ENCODE results near the gene TGFBI. TPM values are rescaled to one million over a fixed set of nuclear protein-coding genes. Genes with fewer than 3 reads are reported as not detected.

TGFBI gene
- total RNA-seq, 1 experiment from 2014 or later: 4.8 TPM

DNA sequence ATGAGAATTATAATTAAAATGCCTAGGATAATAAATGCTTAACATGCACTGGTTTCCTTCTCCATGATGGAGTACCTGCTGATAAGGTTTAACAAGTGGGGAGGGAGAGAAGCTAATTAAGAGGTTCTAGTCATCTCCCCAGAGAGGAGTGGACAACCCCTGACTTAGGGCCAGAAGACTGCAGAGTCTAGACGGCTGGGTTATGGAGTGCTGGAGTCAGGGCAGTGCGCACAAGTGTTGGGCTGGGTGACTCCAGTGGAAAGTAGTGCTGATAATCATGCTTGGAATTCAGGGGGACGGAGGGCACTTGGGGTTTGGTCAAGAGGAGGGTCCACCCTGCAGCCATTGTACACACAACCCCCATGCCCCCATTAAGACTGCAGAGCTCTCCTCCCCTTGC, 32.8 kb upstream of the TGFBI start:
- H3K27me3 ChIP-seq: no peaks in the 10 kb centered on the region
- no peak overlapping the region for H3K4me3 ChIP-seq
- DNase-seq: no peak
- H3K27ac ChIP-seq: no peak overlapping the region
- H3K36me3 ChIP-seq: no peaks in the 10 kb centered on the region
- 0 out of 2 replicates have a peak, but pooled peaks cover 3% of the 10 kb centered on the region for H3K9me3 ChIP-seq (replicated peaks)
- H3K4me1 ChIP-seq: peaks cover 16% of the 10 kb centered on the region; the same call in 1 of the 2 replicates

DNA sequence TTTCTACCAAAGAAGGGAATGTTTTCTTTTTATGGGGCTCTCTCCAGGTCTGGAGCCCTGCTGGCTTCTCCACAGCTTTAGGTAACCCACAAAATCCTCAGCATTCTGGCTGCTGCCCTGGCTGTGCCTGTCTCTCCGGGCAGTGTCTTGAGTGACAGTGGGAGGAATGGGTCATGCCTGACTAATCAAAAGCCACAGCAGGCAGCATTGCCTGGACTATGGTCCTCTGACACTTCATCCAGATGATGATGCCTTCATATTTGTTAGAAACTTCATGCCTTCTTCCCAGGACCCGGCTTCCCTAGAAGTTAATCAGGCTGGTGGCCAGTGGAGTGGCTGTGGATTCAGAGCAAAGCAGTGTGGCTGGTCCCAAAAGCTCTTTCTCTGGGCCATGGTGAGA, 32.2 kb upstream of the TGFBI start:
- H3K4me3 ChIP-seq: no peak overlapping the region
- no peak for DNase-seq
- H3K36me3 ChIP-seq: no peaks in the 10 kb centered on the region
- peaks cover 16% of the 10 kb centered on the region; the same call in 1 of the 2 replicates for H3K4me1 ChIP-seq
- no peak overlapping the region for H3K27ac ChIP-seq
- 0 out of 2 replicates have a peak, but pooled peaks cover 3% of the 10 kb centered on the region for H3K9me3 ChIP-seq (replicated peaks)
- H3K27me3 ChIP-seq: no peaks in the 10 kb centered on the region

DNA sequence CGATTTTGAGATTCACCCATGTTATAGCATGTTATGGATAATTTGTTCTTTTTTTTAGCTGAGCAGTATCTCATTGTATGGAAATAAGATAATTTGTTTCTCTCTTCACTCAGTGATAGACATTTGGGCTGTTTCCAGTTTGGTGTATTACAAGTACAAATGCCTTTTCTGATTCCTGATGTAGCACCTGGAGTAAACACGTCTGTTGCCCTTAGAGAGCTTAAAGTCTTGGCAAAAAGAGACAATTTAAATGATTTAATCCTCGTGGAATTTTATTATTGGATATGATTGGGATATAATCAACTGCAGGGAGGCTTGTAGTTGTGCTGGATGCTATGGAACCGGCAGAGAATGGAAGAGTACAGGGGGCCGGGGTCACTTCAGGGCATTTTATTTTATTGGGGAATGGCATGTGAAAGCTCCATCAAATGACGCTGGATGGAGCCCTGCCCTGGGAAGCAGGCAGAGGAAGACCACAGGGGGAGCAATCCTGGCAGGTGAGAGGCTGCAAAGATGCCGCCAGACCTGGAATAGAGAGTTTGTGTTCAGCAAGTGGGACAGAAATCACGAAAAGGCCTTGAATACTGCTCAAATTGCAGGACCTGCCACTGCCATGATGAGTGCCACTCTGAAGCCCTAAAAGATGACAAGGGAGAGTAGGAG, 31.0 kb upstream of the TGFBI start:
- no peak overlapping the region for H3K27ac ChIP-seq
- peaks cover 19% of the 10 kb centered on the region; the same call in 1 of the 2 replicates for H3K4me1 ChIP-seq
- H3K4me3 ChIP-seq: no peak overlapping the region
- no peak for DNase-seq
- no peaks in the 10 kb centered on the region for H3K36me3 ChIP-seq
- H3K9me3 ChIP-seq (replicated peaks): 0 out of 2 replicates have a peak, but pooled peaks cover 3% of the 10 kb centered on the region
- H3K27me3 ChIP-seq: no peaks in the 10 kb centered on the region

DNA sequence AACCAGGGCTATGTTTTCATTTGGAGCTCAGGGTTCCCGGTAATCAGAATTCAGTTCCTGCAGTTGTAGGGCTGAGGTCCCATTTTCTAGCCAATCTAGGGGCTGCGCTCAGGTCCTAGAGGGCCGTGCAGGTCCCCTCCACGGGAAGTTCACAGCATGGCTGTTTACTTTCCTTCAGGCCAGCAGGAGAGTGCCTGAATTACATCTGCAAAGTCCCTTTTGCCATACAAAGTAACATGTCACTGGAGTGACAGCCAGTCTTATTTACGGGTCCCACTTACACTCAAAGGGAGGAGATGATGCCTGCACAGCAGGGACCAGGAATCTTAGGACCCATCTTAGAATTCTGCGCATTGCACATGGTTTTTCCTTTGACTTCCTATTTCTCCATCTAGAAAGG, 29.9 kb upstream of the TGFBI start:
- DNase-seq: no peak
- H3K4me3 ChIP-seq: no peak overlapping the region
- 0 out of 2 replicates have a peak, but pooled peaks cover 3% of the 10 kb centered on the region for H3K9me3 ChIP-seq (replicated peaks)
- no peaks in the 10 kb centered on the region for H3K36me3 ChIP-seq
- H3K4me1 ChIP-seq: peaks cover 14% of the 10 kb centered on the region; the same call in 1 of the 2 replicates
- 0 out of 2 replicates have a peak overlapping the region, but pooled peaks have one; percentile 12 for H3K27ac ChIP-seq
- H3K27me3 ChIP-seq: no peaks in the 10 kb centered on the region

DNA sequence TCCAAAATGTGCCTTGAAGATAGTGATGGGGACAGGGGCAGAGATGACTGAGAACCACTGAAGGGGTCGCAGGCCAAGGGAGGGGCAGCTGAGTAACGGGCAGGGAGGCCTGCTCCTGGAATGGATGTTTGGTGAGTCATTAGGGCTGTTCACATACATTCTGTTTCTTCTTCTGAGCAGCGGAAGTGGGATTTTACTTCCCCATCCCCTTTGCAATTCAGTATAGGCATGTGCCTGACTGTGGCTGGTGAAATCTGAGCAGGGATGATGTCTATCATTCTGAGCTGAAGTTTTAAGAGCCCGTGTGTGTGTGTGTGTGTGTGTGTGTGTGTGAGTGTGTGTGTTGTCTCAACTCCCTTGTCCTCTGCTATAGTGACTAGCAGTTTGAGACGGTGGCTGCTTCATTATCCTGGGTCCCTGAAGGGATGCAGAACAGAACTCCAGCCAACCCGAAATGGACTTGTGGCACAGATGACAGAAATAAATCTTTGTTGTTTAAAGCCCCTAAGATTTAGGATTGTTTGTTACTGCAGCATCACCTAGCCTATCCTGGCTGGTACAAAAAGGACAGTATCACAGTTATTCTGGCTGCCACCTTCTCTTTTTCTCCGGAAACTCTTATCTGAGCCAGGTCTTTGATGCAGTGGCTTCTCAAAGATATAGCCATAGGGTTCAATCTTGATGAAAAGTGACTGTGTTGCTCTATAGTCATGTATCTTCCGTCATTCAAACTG, 29.2 kb upstream of the TGFBI start:
- DNase-seq: peak; percentile 65
- no peaks in the 10 kb centered on the region for H3K27me3 ChIP-seq
- no peak overlapping the region for H3K4me3 ChIP-seq
- 0 out of 2 replicates have a peak, but pooled peaks cover 3% of the 10 kb centered on the region for H3K9me3 ChIP-seq (replicated peaks)
- 0 out of 2 replicates have a peak overlapping the region, but pooled peaks have one; percentile 12 for H3K27ac ChIP-seq
- peaks cover 10% of the 10 kb centered on the region; the same call in 1 of the 2 replicates for H3K4me1 ChIP-seq
- no peaks in the 10 kb centered on the region for H3K36me3 ChIP-seq

DNA sequence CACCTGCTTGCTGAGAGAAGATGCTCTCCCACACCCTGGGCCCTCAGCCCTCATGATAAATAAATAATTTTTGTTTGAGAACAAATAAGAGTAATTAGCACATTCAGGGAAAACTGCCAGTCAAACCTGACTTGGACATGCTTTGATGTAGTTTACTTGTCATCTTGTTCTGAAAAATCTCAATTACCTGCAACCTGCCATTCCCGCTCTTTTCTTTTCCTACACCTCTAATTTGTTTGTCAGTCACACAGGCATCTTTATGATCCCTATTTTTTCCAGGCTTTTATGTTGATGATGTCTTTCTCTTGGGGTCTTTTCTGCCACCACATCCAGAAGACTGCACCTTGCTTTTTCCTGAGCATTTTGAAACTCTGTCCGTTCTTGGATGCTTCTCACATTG, 28.6 kb upstream of the TGFBI start:
- H3K36me3 ChIP-seq: no peaks in the 10 kb centered on the region
- H3K27ac ChIP-seq: no peak overlapping the region
- no peak for DNase-seq
- H3K27me3 ChIP-seq: no peaks in the 10 kb centered on the region
- H3K4me1 ChIP-seq: peaks cover 10% of the 10 kb centered on the region; the same call in 1 of the 2 replicates
- H3K9me3 ChIP-seq (replicated peaks): no peaks in the 10 kb centered on the region
- H3K4me3 ChIP-seq: no peak overlapping the region

DNA sequence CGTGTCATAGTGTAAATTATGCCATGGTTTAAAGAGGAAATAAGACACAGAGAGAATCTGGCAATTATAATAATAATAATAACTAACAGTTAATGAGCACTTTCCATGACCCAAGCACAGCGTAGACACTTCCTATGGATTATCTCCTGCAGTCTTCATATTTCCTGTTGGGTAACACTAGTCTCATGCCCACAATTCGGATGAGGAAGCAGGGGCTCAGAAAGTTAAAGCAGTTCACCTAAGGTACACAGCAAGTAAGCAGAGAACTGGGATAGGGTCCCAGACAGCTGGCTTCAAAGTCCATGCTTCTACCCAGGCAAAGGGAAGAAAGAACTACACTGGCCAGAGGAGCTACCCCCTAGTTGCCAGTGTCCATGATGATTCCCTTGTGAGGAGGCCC, 27.9 kb upstream of the TGFBI start:
- no peaks in the 10 kb centered on the region for H3K27me3 ChIP-seq
- H3K4me1 ChIP-seq: peaks cover 10% of the 10 kb centered on the region; the same call in 1 of the 2 replicates
- no peaks in the 10 kb centered on the region for H3K36me3 ChIP-seq
- H3K27ac ChIP-seq: no peak overlapping the region
- no peak overlapping the region for H3K4me3 ChIP-seq
- no peaks in the 10 kb centered on the region for H3K9me3 ChIP-seq (replicated peaks)
- DNase-seq: no peak

DNA sequence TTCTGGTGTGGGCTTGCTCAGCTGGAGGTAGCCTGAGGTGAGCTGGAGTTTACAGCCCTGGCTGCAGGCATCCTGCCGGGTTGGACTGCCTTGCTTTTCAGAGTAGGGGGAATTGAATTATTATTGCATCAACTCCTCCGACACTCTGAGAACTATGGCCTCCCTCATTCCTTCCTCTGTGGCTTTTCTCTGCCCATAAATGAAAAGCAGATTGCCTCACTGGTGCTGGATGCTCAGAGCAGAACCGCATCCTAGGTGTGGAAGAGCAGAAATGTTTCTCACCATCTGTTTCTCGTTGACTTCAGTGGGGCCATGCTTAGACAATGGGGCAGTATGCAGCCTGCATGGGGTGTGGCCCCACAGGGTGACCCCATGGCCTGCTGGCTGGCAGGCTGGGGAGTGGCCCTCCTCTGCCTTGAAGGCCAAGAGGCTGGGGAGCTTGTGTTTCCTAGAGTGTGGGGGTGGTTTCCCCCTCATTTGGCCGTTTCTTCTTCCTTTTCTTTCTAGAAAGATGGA, 27.3 kb upstream of the TGFBI start:
- peaks cover 10% of the 10 kb centered on the region; the same call in 1 of the 2 replicates for H3K4me1 ChIP-seq
- H3K4me3 ChIP-seq: no peak overlapping the region
- no peak overlapping the region for H3K27ac ChIP-seq
- H3K9me3 ChIP-seq (replicated peaks): no peaks in the 10 kb centered on the region
- no peaks in the 10 kb centered on the region for H3K36me3 ChIP-seq
- peak in 1 of 2 experiments; percentile 26 for DNase-seq
- H3K27me3 ChIP-seq: no peaks in the 10 kb centered on the region

DNA sequence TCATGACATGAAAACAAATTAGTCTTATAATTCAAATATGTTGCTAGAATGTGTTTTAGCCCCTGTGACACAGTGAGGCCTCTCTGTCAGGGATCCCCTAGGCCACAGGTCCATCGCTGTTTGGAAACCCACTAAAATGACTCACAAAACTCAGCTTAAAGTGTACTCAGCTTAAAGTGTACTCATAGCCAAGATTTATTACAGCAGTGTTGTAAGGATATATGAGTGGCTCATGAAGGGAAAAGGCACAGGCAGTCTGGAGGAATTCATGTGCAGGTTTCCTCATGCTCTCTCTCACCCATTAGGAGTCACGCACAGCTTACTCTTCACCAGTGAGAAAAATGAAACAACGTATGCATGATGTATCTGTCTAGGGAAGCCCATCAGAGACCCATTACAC, 24.4 kb upstream of the TGFBI start:
- 0 out of 2 replicates have a peak, but pooled peaks cover 6% of the 10 kb centered on the region for H3K4me1 ChIP-seq
- no peak overlapping the region for H3K4me3 ChIP-seq
- H3K27ac ChIP-seq: no peak overlapping the region
- H3K27me3 ChIP-seq: no peaks in the 10 kb centered on the region
- H3K36me3 ChIP-seq: no peaks in the 10 kb centered on the region
- H3K9me3 ChIP-seq (replicated peaks): no peaks in the 10 kb centered on the region
- DNase-seq: no peak

DNA sequence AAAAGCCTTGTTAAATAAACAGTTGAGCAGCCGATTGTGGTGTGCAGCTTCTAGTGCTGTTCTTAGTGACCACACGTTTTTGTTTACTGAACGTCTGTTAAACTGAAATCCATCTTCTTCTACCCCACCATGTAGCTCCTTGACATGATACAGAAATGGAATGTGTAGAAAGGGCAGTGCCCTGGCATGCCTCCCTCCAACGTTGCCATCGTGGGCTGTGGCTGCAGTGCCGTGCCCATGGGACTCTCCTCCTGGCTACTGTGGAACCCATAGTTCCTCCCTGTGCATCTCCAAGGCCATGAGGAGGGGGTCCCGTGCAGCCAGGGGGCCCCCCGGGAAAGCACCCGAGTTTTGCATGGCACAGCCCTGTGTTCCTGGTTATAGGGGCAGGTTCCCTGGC, 23.3 kb upstream of the TGFBI start:
- Histone ChIP-seq H3K4me1 (peaks cover 5% of the 10 kb centered on the region), H3K27ac (no peak overlapping the region), H3K9me3 (replicated peaks) (no peaks in the 10 kb centered on the region), H3K27me3 (no peaks in the 10 kb centered on the region), H3K4me3 (no peak overlapping the region), H3K36me3 (no peaks in the 10 kb centered on the region)
- no peak for DNase-seq

DNA sequence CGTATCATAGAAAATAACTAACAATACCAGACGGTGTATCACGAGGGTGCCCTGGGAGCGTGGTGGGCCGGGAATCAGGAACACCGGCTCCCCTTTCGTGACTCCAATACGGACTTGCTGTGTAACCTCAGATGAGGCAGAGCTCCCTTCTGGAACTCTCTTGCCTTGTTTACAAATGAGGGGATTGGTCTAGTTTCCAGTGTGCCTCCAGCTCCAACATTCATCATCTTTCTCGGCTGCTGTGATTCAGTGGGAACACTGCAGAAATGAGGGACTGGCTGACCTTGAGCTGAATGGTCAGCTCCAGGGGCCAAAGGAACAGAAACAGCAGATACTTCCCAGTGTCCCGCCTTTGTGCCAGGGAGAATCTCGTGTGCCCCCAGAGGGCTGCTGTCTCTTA, 22.6 kb upstream of the TGFBI start:
- H3K27ac ChIP-seq: no peak overlapping the region
- no peak for DNase-seq
- no peaks in the 10 kb centered on the region for H3K27me3 ChIP-seq
- peaks cover 12% of the 10 kb centered on the region for H3K4me1 ChIP-seq
- H3K9me3 ChIP-seq (replicated peaks): no peaks in the 10 kb centered on the region
- no peak overlapping the region for H3K4me3 ChIP-seq
- H3K36me3 ChIP-seq: no peaks in the 10 kb centered on the region

DNA sequence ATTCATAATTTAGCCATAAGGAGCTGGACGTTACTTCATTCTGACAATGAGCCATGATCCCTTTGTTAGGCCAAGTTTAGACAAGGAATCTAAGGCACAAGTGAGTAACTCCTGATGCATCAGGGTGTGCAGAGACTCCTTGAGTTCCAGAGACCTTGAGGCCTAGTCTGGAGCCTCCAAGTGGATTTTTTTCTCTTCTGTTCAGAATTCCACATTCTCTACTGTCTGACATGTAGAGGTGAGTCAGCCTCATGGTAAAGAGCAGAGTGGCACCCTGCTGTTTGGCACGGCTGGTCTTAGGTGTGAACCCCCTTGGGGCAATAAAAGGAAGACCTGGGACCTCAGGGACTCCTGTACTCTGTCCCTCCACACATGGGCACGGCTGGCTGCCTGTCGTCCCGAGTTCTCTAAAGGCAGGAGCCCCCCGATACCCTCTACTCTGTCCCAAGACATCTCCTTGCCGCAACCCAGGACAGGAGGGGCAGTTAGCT, 22.0 kb upstream of the TGFBI start:
- no peak overlapping the region for H3K27ac ChIP-seq
- H3K9me3 ChIP-seq (replicated peaks): no peaks in the 10 kb centered on the region
- DNase-seq: no peak
- no peak overlapping the region for H3K4me3 ChIP-seq
- no peaks in the 10 kb centered on the region for H3K27me3 ChIP-seq
- H3K4me1 ChIP-seq: peaks cover 16% of the 10 kb centered on the region
- H3K36me3 ChIP-seq: no peaks in the 10 kb centered on the region

DNA sequence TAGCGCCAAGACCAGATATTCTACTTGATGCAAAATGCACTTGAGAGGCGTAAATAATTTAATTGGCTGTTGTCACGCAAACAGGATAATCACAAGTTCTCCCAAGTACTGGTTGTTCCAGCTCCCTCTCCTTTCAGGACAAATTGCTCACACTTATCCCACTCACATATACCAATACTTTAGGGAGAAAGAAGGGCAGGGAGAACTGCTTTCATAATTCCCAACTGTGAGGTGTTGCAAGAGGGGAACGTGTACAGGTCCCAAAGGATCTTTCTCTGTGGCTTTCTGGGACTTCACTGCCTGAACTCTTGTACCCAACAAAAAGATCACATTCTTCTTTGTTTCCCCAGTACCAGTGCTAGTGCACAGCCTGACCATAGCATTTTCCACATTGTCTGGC, 21.5 kb upstream of the TGFBI start:
- Histone ChIP-seq H3K9me3 (replicated peaks) (no peaks in the 10 kb centered on the region), H3K36me3 (no peaks in the 10 kb centered on the region), H3K27me3 (no peaks in the 10 kb centered on the region), H3K27ac (no peak overlapping the region), H3K4me3 (no peak overlapping the region), H3K4me1 (peaks cover 18% of the 10 kb centered on the region)
- DNase-seq: no peak

DNA sequence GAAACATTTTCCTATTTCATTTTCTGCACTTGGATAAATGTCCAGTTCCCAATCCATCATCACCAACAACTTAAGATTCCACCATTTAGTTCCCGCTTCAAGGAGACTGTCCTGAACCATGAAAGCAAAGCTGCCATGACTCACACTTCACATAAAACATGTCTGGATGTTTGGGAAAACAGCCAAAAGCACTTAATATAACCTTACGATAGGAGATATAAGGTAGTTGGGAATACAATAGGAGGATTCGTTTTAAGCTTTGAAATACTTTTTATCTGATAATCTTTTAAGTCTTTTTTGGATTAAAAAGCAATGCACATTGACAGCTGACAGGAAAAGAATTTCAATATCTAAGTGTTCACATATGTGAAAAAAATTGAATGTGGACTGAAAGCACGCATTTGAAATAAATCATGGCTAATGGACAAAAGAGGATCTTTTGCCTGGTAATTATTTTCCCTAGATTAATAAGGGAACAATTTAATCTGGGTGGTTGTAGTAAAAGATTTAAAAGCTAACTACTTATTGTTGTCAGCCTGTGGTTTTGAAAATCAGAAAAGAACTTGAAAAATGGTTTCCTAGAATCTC, 17.3 kb upstream of the TGFBI start:
- peak; percentile 21 to 61 for DNase-seq
- Histone ChIP-seq H3K36me3 (no peaks in the 10 kb centered on the region), H3K4me3 (no peak overlapping the region), H3K4me1 (peaks cover 26% of the 10 kb centered on the region), H3K27ac (peak overlapping the region; percentile 42), H3K27me3 (no peaks in the 10 kb centered on the region), H3K9me3 (replicated peaks) (0 out of 2 replicates have a peak, but pooled peaks cover under 1% of the 10 kb centered on the region)

All from SJCRH30 (cell line).